ENCODE results near the gene LRP2BP. TPM values are rescaled to one million over a fixed set of nuclear protein-coding genes. Genes with fewer than 3 reads are reported as not detected.
"Not testable (repeated sequence)": the region's sequence is repeated elsewhere in the genome, so short reads cannot be mapped to it uniquely, and the experiment has no call there.

LRP2BP gene
- total RNA-seq, 1 experiment from 2014 or later = 0.85 TPM

DNA sequence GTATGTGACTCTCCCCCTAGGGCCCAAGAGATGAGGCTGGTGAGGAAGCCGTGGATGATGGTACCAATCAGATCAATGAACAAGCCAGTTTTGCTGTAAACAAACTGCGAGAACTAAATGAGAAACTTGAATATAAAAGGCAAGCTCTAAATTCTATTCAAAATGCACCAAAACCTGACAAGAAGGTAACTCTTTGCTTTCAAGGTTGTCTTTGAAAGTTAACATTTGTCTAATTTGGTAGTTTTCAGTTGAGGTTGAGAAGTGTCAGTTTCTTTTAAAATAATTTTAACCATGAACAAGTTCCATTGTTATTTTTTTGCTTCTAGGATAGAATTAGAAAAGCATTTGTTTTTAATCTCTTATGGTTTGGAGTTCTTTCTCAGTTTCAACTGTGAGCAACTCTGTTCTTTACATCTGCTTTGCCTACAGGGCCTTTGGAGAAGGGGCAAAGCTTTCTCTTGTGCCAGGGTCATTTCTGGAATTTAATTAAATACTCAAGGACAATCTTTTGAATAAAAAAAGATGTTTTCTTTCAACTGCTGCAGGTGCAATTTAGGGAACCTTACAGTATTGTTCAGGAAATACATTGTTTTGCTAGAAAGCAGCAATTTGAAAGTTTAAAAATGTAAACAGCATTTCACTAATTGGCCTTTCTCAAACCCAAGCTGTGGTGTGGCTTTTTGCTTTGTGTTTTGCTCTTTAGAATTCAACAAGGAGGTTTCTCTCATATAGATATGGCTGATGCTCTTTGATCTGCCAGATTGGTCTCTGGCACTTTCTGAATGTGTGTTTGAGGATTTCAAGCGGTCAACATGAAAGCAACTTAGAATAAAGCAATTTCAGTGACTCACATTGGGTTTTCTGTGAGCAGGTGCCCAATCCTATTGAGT lies 62.9 kb downstream of the LRP2BP start:
- H3K9me3 ChIP-seq (ENCODE audit: insufficient read depth, low read depth) = 0 out of 2 replicates have a peak, but pooled peaks cover 6% of the 10 kb centered on the region
- no peak overlapping the region for H3K27ac ChIP-seq
- no peaks in the 10 kb centered on the region for H3K27me3 ChIP-seq (ENCODE audit: insufficient read depth, low read depth)
- ChIA-PET CTCF (no interaction called here), POLR2A (ENCODE audit: unreplicated experiment) (no interaction called here)
- no peak overlapping the region for H3K4me3 ChIP-seq
- no peak overlapping the region for H3K4me2 ChIP-seq
- DNase-seq = no peak
- no peaks in the 10 kb centered on the region for H4K20me1 ChIP-seq (ENCODE audit: insufficient read depth)
- no peaks in the 10 kb centered on the region for H3K9me2 ChIP-seq (ENCODE audit: insufficient read depth)
- H3K4me1 ChIP-seq (replicated peaks; ENCODE audit: insufficient read depth) = no peaks in the 10 kb centered on the region
- no peak overlapping the region for H2AFZ ChIP-seq
- no peaks in the 10 kb centered on the region for H3K79me2 ChIP-seq (ENCODE audit: low read depth)
- H3K36me3 ChIP-seq (ENCODE audit: low read depth) = no peaks in the 10 kb centered on the region
- TF ChIP-seq EZH2 (IDR thresholded peaks at IDR 0.05; ENCODE audit: low read depth) = no peak
- H3F3A ChIP-seq (ENCODE audit: insufficient read depth, low read depth) = no peaks in the 10 kb centered on the region
- intact Hi-C loops (cut with micrococcal nuclease; ENCODE audit: unreplicated experiment) = no loop called here
- no TSS peak for BruUV-seq (replicated peaks)

DNA sequence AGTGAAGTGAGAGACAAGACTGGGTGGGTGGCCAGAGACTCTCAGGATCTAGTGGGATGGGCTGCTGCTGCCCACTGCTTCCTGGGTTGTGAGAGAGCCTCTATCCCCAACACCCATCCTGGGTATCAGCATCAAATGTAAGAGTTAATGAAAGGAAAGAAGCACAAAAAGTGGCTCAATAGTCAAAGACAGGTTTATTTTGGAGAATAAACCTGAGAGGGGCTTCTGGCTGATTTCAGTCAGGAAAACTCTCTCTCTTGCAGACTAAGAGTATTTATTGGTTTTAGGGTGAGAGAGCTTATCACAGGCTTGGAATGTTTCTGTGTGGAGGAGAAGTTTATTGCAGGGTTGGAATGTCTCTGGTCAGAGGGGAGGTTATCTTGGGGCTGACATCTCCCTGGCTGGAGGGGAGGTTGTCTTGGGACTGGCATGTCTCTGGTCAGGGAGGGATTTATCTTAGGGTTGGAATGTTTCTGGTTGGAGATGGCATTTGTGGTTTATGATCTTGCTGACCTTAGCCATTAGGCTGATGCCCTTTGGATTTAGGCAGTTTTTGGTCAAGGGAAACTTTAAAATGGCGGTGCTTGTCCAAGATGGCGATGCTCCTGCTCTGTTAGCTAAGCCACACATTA lies 65.7 kb downstream of the LRP2BP start:
- H3K9me2 ChIP-seq (ENCODE audit: insufficient read depth); intact Hi-C loops (cut with micrococcal nuclease; ENCODE audit: unreplicated experiment); H3K36me3 ChIP-seq (ENCODE audit: low read depth); H4K20me1 ChIP-seq (ENCODE audit: insufficient read depth); H2AFZ ChIP-seq; H3K4me3 ChIP-seq; H3F3A ChIP-seq (ENCODE audit: insufficient read depth, low read depth); POLR2A ChIA-PET (ENCODE audit: unreplicated experiment); CTCF ChIA-PET; H3K27me3 ChIP-seq (ENCODE audit: insufficient read depth, low read depth); H3K27ac ChIP-seq; H3K9me3 ChIP-seq (ENCODE audit: insufficient read depth, low read depth); H3K4me2 ChIP-seq; H3K79me2 ChIP-seq (ENCODE audit: low read depth); DNase-seq; BruUV-seq (replicated peaks): not testable (repeated sequence)
- H3K4me1 ChIP-seq (replicated peaks; ENCODE audit: insufficient read depth) = peaks cover 10% of the 10 kb centered on the region

DNA sequence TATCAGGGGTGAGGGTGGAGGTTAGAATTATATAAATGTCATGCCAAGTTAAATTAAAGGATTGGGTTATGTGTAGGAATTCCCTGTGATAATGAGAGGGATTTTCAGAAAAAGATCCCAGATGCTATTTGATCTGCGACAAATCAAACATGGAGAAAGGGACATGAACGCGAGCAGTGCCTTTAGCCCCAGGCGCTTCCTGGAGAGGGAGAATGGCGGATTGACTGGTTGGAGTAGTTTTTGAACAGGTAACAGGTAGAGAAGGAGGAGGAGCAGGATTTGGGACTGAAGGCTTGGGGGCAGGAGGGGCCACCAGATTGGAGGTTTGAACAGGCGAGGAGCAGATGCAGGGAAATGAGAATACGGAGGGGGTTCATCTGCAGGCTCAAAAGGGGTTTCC lies 67.1 kb downstream of the LRP2BP start:
- Histone ChIP-seq H3K27me3 (ENCODE audit: insufficient read depth, low read depth) (no peaks in the 10 kb centered on the region), H3K4me3 (no peak overlapping the region), H3K79me2 (ENCODE audit: low read depth) (no peaks in the 10 kb centered on the region), H4K20me1 (ENCODE audit: insufficient read depth) (no peaks in the 10 kb centered on the region), H3K4me1 (replicated peaks; ENCODE audit: insufficient read depth) (peaks cover 10% of the 10 kb centered on the region), H3F3A (ENCODE audit: insufficient read depth, low read depth) (0 out of 2 replicates have a peak, but pooled peaks cover 10% of the 10 kb centered on the region), H3K9me3 (ENCODE audit: insufficient read depth, low read depth) (0 out of 2 replicates have a peak, but pooled peaks cover 6% of the 10 kb centered on the region), H3K4me2 (no peak overlapping the region), H3K27ac (no peak overlapping the region), H2AFZ (no peak overlapping the region), H3K36me3 (ENCODE audit: low read depth) (no peaks in the 10 kb centered on the region), H3K9me2 (ENCODE audit: insufficient read depth) (no peaks in the 10 kb centered on the region)
- ChIA-PET CTCF (no interaction called here), POLR2A (ENCODE audit: unreplicated experiment) (interaction anchor here (1.1 kb wide), 1 partner anchor 1616 kb away, joined by 3 read pairs; no protein-coding TSS in a partner anchor)
- no TSS peak for BruUV-seq (replicated peaks)
- no peak for DNase-seq
- TF ChIP-seq EZH2 (IDR thresholded peaks at IDR 0.05; ENCODE audit: low read depth) = no peak
- TF ChIP-seq, protein P1, sequence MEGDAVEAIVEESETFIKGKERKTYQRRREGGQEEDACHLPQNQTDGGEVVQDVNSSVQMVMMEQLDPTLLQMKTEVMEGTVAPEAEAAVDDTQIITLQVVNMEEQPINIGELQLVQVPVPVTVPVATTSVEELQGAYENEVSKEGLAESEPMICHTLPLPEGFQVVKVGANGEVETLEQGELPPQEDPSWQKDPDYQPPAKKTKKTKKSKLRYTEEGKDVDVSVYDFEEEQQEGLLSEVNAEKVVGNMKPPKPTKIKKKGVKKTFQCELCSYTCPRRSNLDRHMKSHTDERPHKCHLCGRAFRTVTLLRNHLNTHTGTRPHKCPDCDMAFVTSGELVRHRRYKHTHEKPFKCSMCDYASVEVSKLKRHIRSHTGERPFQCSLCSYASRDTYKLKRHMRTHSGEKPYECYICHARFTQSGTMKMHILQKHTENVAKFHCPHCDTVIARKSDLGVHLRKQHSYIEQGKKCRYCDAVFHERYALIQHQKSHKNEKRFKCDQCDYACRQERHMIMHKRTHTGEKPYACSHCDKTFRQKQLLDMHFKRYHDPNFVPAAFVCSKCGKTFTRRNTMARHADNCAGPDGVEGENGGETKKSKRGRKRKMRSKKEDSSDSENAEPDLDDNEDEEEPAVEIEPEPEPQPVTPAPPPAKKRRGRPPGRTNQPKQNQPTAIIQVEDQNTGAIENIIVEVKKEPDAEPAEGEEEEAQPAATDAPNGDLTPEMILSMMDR (conservative IDR thresholded peaks at IDR 0.05) = no peak
- intact Hi-C loops (cut with micrococcal nuclease; ENCODE audit: unreplicated experiment) = no loop called here

DNA sequence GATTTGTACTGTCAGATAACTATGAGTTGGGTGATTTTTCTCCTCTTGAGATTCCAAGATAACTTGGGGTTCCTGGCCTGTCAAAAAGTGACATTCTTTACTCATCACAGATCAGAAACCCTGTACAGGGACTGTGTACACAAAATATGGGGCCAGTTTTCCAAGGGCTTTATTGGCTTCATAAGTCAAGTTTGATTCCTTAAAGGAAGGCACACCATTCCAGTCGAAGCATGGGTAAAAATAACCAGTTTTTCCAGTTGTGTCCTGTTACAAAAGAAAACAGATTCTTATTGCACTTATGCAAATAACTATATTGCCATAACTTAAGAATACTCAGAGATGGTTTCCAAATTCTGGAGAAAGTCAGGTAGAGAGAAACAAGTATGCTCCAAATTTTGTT lies 70.0 kb downstream of the LRP2BP start:
- H3K4me3 ChIP-seq; H3K79me2 ChIP-seq (ENCODE audit: low read depth); intact Hi-C loops (cut with micrococcal nuclease; ENCODE audit: unreplicated experiment); H3K36me3 ChIP-seq (ENCODE audit: low read depth); H3K27ac ChIP-seq; CTCF ChIA-PET; H4K20me1 ChIP-seq (ENCODE audit: insufficient read depth); BruUV-seq (replicated peaks); H2AFZ ChIP-seq; H3F3A ChIP-seq (ENCODE audit: insufficient read depth, low read depth); H3K9me3 ChIP-seq (ENCODE audit: insufficient read depth, low read depth); H3K9me2 ChIP-seq (ENCODE audit: insufficient read depth); H3K27me3 ChIP-seq (ENCODE audit: insufficient read depth, low read depth): not testable (repeated sequence)
- H3K4me2 ChIP-seq = peak overlapping the region; percentile 40
- POLR2A ChIA-PET (ENCODE audit: unreplicated experiment) = interaction anchor here (0.6 kb wide), 1 partner anchor 73 kb away, joined by 3 read pairs; no protein-coding TSS in a partner anchor
- peak in 1 of 2 experiments; percentile 68 for DNase-seq
- H3K4me1 ChIP-seq (replicated peaks; ENCODE audit: insufficient read depth) = peaks cover 10% of the 10 kb centered on the region

DNA sequence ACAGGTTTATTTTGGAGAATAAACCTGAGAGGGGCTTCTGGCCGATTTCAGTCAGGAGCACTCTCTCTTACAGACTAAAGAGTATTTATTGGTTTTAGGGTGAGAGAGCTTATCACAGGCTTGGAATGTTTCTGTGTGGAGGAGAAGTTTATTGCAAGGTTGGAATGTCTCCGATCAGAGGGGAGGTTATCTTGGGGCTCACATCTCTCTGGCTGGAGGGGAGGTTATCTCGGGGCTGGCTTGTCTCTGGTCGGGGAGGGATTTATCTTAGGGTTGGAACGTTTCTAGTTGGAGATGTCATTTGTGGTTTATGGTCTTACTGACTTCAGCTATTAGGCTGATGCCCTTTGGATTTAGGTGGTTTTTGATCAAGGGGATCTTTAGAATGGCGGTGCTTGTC lies 71.4 kb downstream of the LRP2BP start:
- POLR2A ChIA-PET (ENCODE audit: unreplicated experiment); H3K27me3 ChIP-seq (ENCODE audit: insufficient read depth, low read depth); CTCF ChIA-PET; DNase-seq; intact Hi-C loops (cut with micrococcal nuclease; ENCODE audit: unreplicated experiment); H3K9me2 ChIP-seq (ENCODE audit: insufficient read depth); BruUV-seq (replicated peaks); H2AFZ ChIP-seq; H3F3A ChIP-seq (ENCODE audit: insufficient read depth, low read depth); H4K20me1 ChIP-seq (ENCODE audit: insufficient read depth); H3K9me3 ChIP-seq (ENCODE audit: insufficient read depth, low read depth); H3K79me2 ChIP-seq (ENCODE audit: low read depth); H3K36me3 ChIP-seq (ENCODE audit: low read depth); H3K4me3 ChIP-seq; H3K27ac ChIP-seq; H3K4me2 ChIP-seq: not testable (repeated sequence)
- peaks cover 10% of the 10 kb centered on the region for H3K4me1 ChIP-seq (replicated peaks; ENCODE audit: insufficient read depth)

Data from PC-9 (cell line).